BLaER1 (cell line): ENCODE data around the gene TRIM10.

Experiments used
- H3K27ac ChIP-seq: shearing (Covaris generic); formaldehyde crosslinking; 2 replicates; pipeline ENCODE4 v1.8.1; 2022
- H3K27me3 ChIP-seq: shearing (Covaris generic); formaldehyde crosslinking; 2 replicates; pipeline ENCODE4 v1.8.1; 2022
- H3K36me3 ChIP-seq: shearing (Covaris generic); formaldehyde crosslinking; 2 replicates; pipeline ENCODE4 v1.8.1; 2022
- H3K4me1 ChIP-seq: shearing (Covaris generic); formaldehyde crosslinking; 2 replicates; pipeline ENCODE4 v1.8.1; 2022
- H3K4me2 ChIP-seq: shearing (Covaris generic); formaldehyde crosslinking; 2 replicates; pipeline ENCODE4 v1.8.1; 2022
- H3K4me3 ChIP-seq: shearing (Covaris generic); formaldehyde crosslinking; 2 replicates; pipeline ENCODE4 v1.8.1; 2022
- H3K9ac ChIP-seq: shearing (Covaris generic); formaldehyde crosslinking; 2 replicates; pipeline ENCODE4 v1.8.1; 2022
- H3K9me3 ChIP-seq: shearing (Covaris generic); formaldehyde crosslinking; 2 replicates; pipeline ENCODE4 v1.8.1; 2022
- H4K20me1 ChIP-seq: shearing (Covaris generic); formaldehyde crosslinking; 2 replicates; pipeline ENCODE4 v1.8.1; 2022
- Cebpa-rat ChIP-seq: shearing (Covaris generic); IDR thresholded peaks from 2 replicates; pipeline ENCODE4 v1.8.1; 2022

The TRIM10 gene, protein sequence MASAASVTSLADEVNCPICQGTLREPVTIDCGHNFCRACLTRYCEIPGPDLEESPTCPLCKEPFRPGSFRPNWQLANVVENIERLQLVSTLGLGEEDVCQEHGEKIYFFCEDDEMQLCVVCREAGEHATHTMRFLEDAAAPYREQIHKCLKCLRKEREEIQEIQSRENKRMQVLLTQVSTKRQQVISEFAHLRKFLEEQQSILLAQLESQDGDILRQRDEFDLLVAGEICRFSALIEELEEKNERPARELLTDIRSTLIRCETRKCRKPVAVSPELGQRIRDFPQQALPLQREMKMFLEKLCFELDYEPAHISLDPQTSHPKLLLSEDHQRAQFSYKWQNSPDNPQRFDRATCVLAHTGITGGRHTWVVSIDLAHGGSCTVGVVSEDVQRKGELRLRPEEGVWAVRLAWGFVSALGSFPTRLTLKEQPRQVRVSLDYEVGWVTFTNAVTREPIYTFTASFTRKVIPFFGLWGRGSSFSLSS

DNA sequence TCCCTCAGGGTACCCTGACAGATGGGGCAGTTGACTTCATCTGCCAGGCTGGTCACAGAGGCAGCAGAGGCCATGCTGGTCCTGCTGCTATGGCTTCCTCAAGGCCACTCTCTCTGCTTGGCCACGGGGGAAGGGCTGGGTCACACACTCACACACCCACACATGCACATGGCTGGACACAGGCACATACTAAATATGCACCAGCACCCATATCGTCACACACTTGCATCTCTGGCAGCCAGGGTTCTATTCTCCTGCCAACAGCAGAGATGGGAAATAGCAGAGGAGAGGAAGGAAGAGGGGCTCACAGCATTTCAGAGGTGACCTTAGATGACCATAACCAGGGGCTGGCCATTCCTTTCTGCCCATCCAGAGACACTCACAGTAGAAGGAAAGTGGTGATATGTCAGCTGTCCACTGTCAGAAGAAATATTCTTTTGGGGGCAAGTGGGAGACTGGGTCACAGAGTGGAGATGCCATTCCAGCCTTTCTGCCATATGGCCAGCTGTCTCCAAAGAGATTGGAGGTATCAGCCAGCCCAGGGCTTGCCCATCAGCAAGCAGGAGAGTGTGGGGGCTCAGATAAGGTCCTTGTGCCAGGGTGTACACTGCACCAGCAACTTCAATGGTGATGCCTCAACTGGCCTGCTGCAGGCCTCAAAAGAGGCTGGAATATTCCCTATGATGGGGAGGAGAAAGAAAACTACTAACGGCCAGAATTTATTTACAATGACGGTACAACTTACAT, at the start of gene TRIM10:
Gene TRIM10 (minus strand): TSS at position 427 of the 747 bp plus-strand sequence. CDS start 353 bp downstream, at position 74.
- H3K27me3 ChIP-seq = no peaks in the 10 kb centered on the region
- H3K9me3 ChIP-seq = no peaks in the 10 kb centered on the region
- H3K4me1 ChIP-seq = peaks cover 8% of the 10 kb centered on the region
- no peak for TF ChIP-seq Cebpa-rat
- no peak within 1 kb of the TSS for H3K9ac ChIP-seq
- no peak within 1 kb of the TSS for H3K27ac ChIP-seq
- no peaks in the 10 kb centered on the region for H3K36me3 ChIP-seq
- no peak within 1 kb of the TSS for H3K4me2 ChIP-seq
- no peaks in the 10 kb centered on the region for H4K20me1 ChIP-seq
- no peak within 1 kb of the TSS for H3K4me3 ChIP-seq

GRCh38 chr6:30207619-30208295, 46.7 kb upstream of the TRIM10 start:
- H3K27ac ChIP-seq = 0 out of 2 replicates have a peak overlapping the region, but pooled peaks have one; percentile 49
- 0 out of 2 replicates have a peak overlapping the region, but pooled peaks have one; percentile 23 for H3K9ac ChIP-seq
- H4K20me1 ChIP-seq = peaks cover 99% of the 10 kb centered on the region
- peaks cover 19% of the 10 kb centered on the region; the same call in 1 of the 2 replicates for H3K36me3 ChIP-seq
- no peaks in the 10 kb centered on the region for H3K9me3 ChIP-seq
- peaks cover 71% of the 10 kb centered on the region for H3K4me1 ChIP-seq
- no peak for TF ChIP-seq Cebpa-rat
- H3K27me3 ChIP-seq = no peaks in the 10 kb centered on the region
- H3K4me3 ChIP-seq = 0 out of 2 replicates have a peak overlapping the region, but pooled peaks have one; percentile 2
- peak overlapping the region; percentile 87 for H3K4me2 ChIP-seq

- Histone ChIP-seq H3K36me3 (peaks cover 19% of the 10 kb centered on the region; the same call in 1 of the 2 replicates), H3K4me3 (0 out of 2 replicates have a peak overlapping the region, but pooled peaks have one; percentile 2), H3K9me3 (no peaks in the 10 kb centered on the region), H3K4me1 (peaks cover 68% of the 10 kb centered on the region), H4K20me1 (peaks cover 99% of the 10 kb centered on the region), H3K9ac (peak overlapping the region; percentile 23; the same call in 1 of the 2 replicates), H3K27me3 (no peaks in the 10 kb centered on the region), H3K27ac (peak overlapping the region; percentile 49; the same call in 1 of the 2 replicates), H3K4me2 (peak overlapping the region; percentile 87)
- TF ChIP-seq Cebpa-rat = 0 out of 2 replicates have a peak, but pooled peaks have one; percentile 14
Observed at GRCh38 chr6:30206799-30207618, 46.0 kb upstream of the TRIM10 start.

GRCh38 chr6:30206152-30206551, 45.1 kb upstream of the TRIM10 start:
- no peak overlapping the region for H3K27ac ChIP-seq
- no peaks in the 10 kb centered on the region for H3K27me3 ChIP-seq
- no peak overlapping the region for H3K4me3 ChIP-seq
- peaks cover 68% of the 10 kb centered on the region for H3K4me1 ChIP-seq
- peaks cover 99% of the 10 kb centered on the region for H4K20me1 ChIP-seq
- H3K36me3 ChIP-seq = peaks cover 19% of the 10 kb centered on the region; the same call in 1 of the 2 replicates
- TF ChIP-seq Cebpa-rat = no peak
- H3K9ac ChIP-seq = 0 out of 2 replicates have a peak overlapping the region, but pooled peaks have one; percentile 23
- H3K9me3 ChIP-seq = no peaks in the 10 kb centered on the region
- H3K4me2 ChIP-seq = peak overlapping the region; percentile 87

DNA sequence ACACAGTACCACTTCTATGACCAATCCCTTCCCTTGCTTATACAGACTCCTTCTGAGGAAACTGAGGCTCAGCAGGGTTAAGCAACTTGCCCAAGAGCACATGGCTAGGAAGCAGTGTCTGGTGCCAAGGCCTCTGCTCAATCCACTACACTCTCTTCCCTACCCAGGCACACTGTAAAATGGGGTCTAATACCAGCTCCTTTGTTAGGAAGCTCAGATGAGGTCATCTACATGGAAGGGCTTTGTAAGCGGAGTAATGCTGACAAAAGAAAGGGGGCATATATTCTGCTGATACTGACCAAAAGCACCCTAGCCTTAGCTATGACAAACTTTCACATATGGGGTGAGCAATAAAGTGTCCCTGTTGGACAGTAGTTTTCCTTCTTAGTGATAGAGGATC, 43.1 kb upstream of the TRIM10 start:
- H3K4me3 ChIP-seq = no peak overlapping the region
- H3K36me3 ChIP-seq = peaks cover 35% of the 10 kb centered on the region
- peaks cover 96% of the 10 kb centered on the region for H4K20me1 ChIP-seq
- no peaks in the 10 kb centered on the region for H3K27me3 ChIP-seq
- no peak overlapping the region for H3K9ac ChIP-seq
- H3K27ac ChIP-seq = no peak overlapping the region
- no peak overlapping the region for H3K4me2 ChIP-seq
- no peaks in the 10 kb centered on the region for H3K9me3 ChIP-seq
- peaks cover 61% of the 10 kb centered on the region for H3K4me1 ChIP-seq
- no peak for TF ChIP-seq Cebpa-rat

GRCh38 chr6:30202366-30202765, 41.4 kb upstream of the TRIM10 start:
- Histone ChIP-seq H3K4me2 (no peak overlapping the region), H3K36me3 (peaks cover 53% of the 10 kb centered on the region), H3K27me3 (no peaks in the 10 kb centered on the region), H3K9me3 (no peaks in the 10 kb centered on the region), H3K4me3 (no peak overlapping the region), H4K20me1 (peaks cover 92% of the 10 kb centered on the region), H3K9ac (no peak overlapping the region), H3K4me1 (peaks cover 43% of the 10 kb centered on the region), H3K27ac (no peak overlapping the region)
- TF ChIP-seq Cebpa-rat = no peak

GRCh38 chr6:30200551-30201281, 39.7 kb upstream of the TRIM10 start:
- no peak for TF ChIP-seq Cebpa-rat
- Histone ChIP-seq H3K9me3 (no peaks in the 10 kb centered on the region), H3K4me2 (peak overlapping the region; percentile 52), H4K20me1 (peaks cover 91% of the 10 kb centered on the region), H3K4me1 (peaks cover 27% of the 10 kb centered on the region), H3K9ac (no peak overlapping the region; the same call in 1 of the 2 replicates), H3K4me3 (no peak overlapping the region), H3K27me3 (no peaks in the 10 kb centered on the region), H3K27ac (peak overlapping the region; percentile 28), H3K36me3 (peaks cover 69% of the 10 kb centered on the region)
